Subcutaneous abdominal adipose tissue (tissue), 5 donors: ENCODE results near the gene DDAH1.
A peak's percentile ranks its signal among the peaks of the same experiment; 100 is the strongest.

ENCODE experiments used
- H3K27ac ChIP-seq: one replicate; pipeline ENCODE4 v1.7.0; 2013; ENCODE audit warnings: low read depth, mild to moderate bottlenecking, inconsistent platforms, low read length, moderate library complexity
- H3K27me3 ChIP-seq, 5 donors: one replicate each; pipeline ENCODE4 v1.7.0; 2013; ENCODE audit warnings: low read length in 5 of 5, inconsistent platforms in 1 of 5; ENCODE audit not compliant: control insufficient read depth in 5 of 5, insufficient read depth in 4 of 5
- H3K36me3 ChIP-seq, 5 donors: one replicate each; pipeline ENCODE4 v1.7.0; 2013; ENCODE audit warnings: low read length in 5 of 5; ENCODE audit not compliant: control insufficient read depth in 5 of 5, insufficient read depth in 5 of 5
- H3K4me1 ChIP-seq, 5 donors: one replicate each; pipeline ENCODE4 v1.7.0; 2013; ENCODE audit warnings: low read length in 5 of 5, mild to moderate bottlenecking in 3 of 5, moderate library complexity in 1 of 5; ENCODE audit not compliant: control insufficient read depth in 5 of 5, insufficient read depth in 5 of 5
- H3K4me3 ChIP-seq, 5 donors: one replicate each; pipeline ENCODE4 v1.7.0; 2013; ENCODE audit warnings: low read length in 5 of 5, low read depth in 1 of 5
- H3K9ac ChIP-seq, 5 donors: one replicate each; pipeline ENCODE4 v1.7.0; 2013; ENCODE audit warnings: low read length in 5 of 5, mild to moderate bottlenecking in 4 of 5, moderate library complexity in 3 of 5
- H3K9me3 ChIP-seq, 5 donors: one replicate each; pipeline ENCODE4 v1.7.0; 2013; ENCODE audit warnings: low read length in 5 of 5; ENCODE audit not compliant: control insufficient read depth in 5 of 5
- donor health status: healthy.
- donor health status: healthy.
- donor health status: healthy.
- donor health status: healthy.
- donor health status: healthy.

DDAH1 gene

GRCh38 chr1:85306236-85306635 is 158.7 kb downstream of the DDAH1 start:
- H3K9ac ChIP-seq = no peak overlapping the region
- no peak overlapping the region for H3K27ac ChIP-seq
- no peak overlapping the region for H3K4me3 ChIP-seq
- H3K36me3 ChIP-seq = no peaks in the 10 kb centered on the region
- no peaks in the 10 kb centered on the region for H3K9me3 ChIP-seq
- H3K27me3 ChIP-seq = peaks cover 0 to 3% (median 0%) of the 10 kb centered on the region in 5 donors
- H3K4me1 ChIP-seq = peaks cover 4 to 16% (median 14%) of the 10 kb centered on the region in 5 donors

- peaks cover 0 to 3% (median 0%) of the 10 kb centered on the region in 5 donors for H3K27me3 ChIP-seq
- H3K4me3 ChIP-seq = no peak overlapping the region
- peak overlapping the region in 1 of 5 donors; percentile 75 for H3K9ac ChIP-seq
Measured at GRCh38 chr1:85303440-85304162, 161.4 kb downstream of the DDAH1 start.

GRCh38 chr1:85300140-85300539 is 164.8 kb downstream of the DDAH1 start:
- Histone ChIP-seq H3K4me1 (peaks cover 14 to 31% (median 20%) of the 10 kb centered on the region in 5 donors), H3K36me3 (no peaks in the 10 kb centered on the region), H3K27ac (no peak overlapping the region), H3K4me3 (no peak overlapping the region), H3K9me3 (no peaks in the 10 kb centered on the region), H3K27me3 (peaks cover 0 to 3% (median 0%) of the 10 kb centered on the region in 5 donors), H3K9ac (no peak overlapping the region)

More at GRCh38 chr1:85303440-85304162, 161.4 kb downstream of the DDAH1 start:
- Histone ChIP-seq H3K36me3 (no peaks in the 10 kb centered on the region), H3K4me1 (peaks cover 4 to 15% (median 15%) of the 10 kb centered on the region in 5 donors), H3K27ac (peak overlapping the region; percentile 30), H3K9me3 (no peaks in the 10 kb centered on the region)

- Histone ChIP-seq H3K4me3 (peak overlapping the region in 4 of 5 donors; percentile 8 to 40 (median 26)), H3K9me3 (no peaks in the 10 kb centered on the region), H3K27ac (peak overlapping the region; percentile 68), H3K9ac (no peak overlapping the region), H3K27me3 (peaks cover 0 to under 1% (median 0%) of the 10 kb centered on the region in 5 donors), H3K36me3 (no peaks in the 10 kb centered on the region), H3K4me1 (peaks cover 11 to 28% (median 14%) of the 10 kb centered on the region in 5 donors)
Measured at GRCh38 chr1:85297855-85298629, 166.9 kb downstream of the DDAH1 start.

GRCh38 chr1:85297538-85297854 is 167.5 kb downstream of the DDAH1 start:
- Histone ChIP-seq H3K9ac (no peak overlapping the region), H3K27ac (peak overlapping the region; percentile 64), H3K4me1 (peaks cover 10 to 28% (median 13%) of the 10 kb centered on the region in 5 donors), H3K9me3 (no peaks in the 10 kb centered on the region), H3K4me3 (peak overlapping the region in 2 of 5 donors; percentile 8 to 34), H3K36me3 (no peaks in the 10 kb centered on the region), H3K27me3 (no peaks in the 10 kb centered on the region)

- Histone ChIP-seq H3K9ac (no peak overlapping the region), H3K9me3 (no peaks in the 10 kb centered on the region), H3K36me3 (no peaks in the 10 kb centered on the region), H3K27ac (peak overlapping the region; percentile 64), H3K27me3 (no peaks in the 10 kb centered on the region), H3K4me3 (no peak overlapping the region), H3K4me1 (peaks cover 10 to 28% (median 13%) of the 10 kb centered on the region in 5 donors)
Measured at GRCh38 chr1:85296980-85297379, 168.0 kb downstream of the DDAH1 start.

GRCh38 chr1:85295654-85296053 is 169.3 kb downstream of the DDAH1 start:
- no peaks in the 10 kb centered on the region for H3K27me3 ChIP-seq
- no peak overlapping the region for H3K27ac ChIP-seq
- peaks cover 10 to 28% (median 13%) of the 10 kb centered on the region in 5 donors for H3K4me1 ChIP-seq
- no peak overlapping the region for H3K9ac ChIP-seq
- no peaks in the 10 kb centered on the region for H3K9me3 ChIP-seq
- no peak overlapping the region for H3K4me3 ChIP-seq
- H3K36me3 ChIP-seq = no peaks in the 10 kb centered on the region

GRCh38 chr1:85295006-85295431 is 169.9 kb downstream of the DDAH1 start:
- Histone ChIP-seq H3K9ac (no peak overlapping the region), H3K27ac (no peak overlapping the region), H3K4me3 (no peak overlapping the region), H3K9me3 (no peaks in the 10 kb centered on the region), H3K36me3 (no peaks in the 10 kb centered on the region), H3K27me3 (no peaks in the 10 kb centered on the region), H3K4me1 (peaks cover 10 to 28% (median 13%) of the 10 kb centered on the region in 5 donors)

- Histone ChIP-seq H3K27me3 (no peaks in the 10 kb centered on the region), H3K9ac (no peak overlapping the region), H3K36me3 (no peaks in the 10 kb centered on the region), H3K4me3 (no peak overlapping the region), H3K4me1 (peaks cover 0 to 5% (median 0%) of the 10 kb centered on the region in 5 donors), H3K9me3 (no peaks in the 10 kb centered on the region), H3K27ac (no peak overlapping the region)
Measured at GRCh38 chr1:85290826-85291225, 174.1 kb downstream of the DDAH1 start.

- Histone ChIP-seq H3K9me3 (no peaks in the 10 kb centered on the region), H3K27ac (no peak overlapping the region), H3K27me3 (no peaks in the 10 kb centered on the region), H3K9ac (no peak overlapping the region), H3K4me3 (no peak overlapping the region), H3K4me1 (no peaks in the 10 kb centered on the region), H3K36me3 (no peaks in the 10 kb centered on the region)
Measured at GRCh38 chr1:85289848-85290335, 175.1 kb downstream of the DDAH1 start.
